GM18867 (cell line): ENCODE measurements around the gene RNU5B-1.

Experiments
- ATAC-seq: cut with Tn5 transposase; IDR thresholded peaks from one replicate; pipeline ENCODE4 v1.9.1; 2021; ENCODE audit warnings: mild to moderate bottlenecking, moderate library complexity; ENCODE audit not compliant: unreplicated experiment

RNU5B-1 gene

DNA sequence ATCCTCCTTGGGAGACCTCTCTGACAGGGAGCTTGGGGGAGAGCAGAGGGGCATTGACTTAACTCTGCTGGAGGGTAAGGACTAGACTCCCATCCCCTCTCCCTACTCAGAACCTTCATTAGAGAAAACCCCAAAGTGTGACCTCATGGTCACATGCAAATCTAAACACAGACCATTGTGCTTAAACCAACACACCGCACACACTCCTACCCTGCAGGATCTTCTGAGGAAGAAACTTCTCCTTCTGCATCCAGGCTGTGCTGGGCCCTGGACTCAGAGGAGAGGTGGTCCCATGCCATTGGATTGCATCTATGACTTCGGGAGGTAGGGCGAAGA lies 17.0 kb upstream of the RNU5B-1 start:
- ATAC-seq, result no peak

GRCh38 chr15:65289261-65289854 lies 15.1 kb upstream of the RNU5B-1 start:
- no peak for ATAC-seq

DNA sequence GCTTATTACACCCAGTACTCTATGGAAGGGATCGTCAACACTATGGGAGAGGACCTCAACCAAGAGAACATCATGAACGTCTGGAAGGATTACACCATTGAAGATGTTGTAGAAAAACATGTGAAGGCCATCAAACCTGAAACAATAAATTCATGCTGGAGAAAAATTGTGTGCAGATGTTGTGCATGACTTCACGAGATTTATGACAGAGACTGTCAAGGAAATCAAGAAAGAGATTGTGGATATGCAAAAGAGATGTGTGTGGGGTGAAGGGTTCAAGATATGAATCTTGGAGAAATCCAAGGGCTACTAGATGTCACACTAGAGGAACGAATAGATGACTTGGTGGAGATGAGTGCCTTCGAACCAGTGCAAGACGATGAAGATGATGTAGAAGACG lies 14.2 kb upstream of the RNU5B-1 start:
- ATAC-seq, result no peak

DNA sequence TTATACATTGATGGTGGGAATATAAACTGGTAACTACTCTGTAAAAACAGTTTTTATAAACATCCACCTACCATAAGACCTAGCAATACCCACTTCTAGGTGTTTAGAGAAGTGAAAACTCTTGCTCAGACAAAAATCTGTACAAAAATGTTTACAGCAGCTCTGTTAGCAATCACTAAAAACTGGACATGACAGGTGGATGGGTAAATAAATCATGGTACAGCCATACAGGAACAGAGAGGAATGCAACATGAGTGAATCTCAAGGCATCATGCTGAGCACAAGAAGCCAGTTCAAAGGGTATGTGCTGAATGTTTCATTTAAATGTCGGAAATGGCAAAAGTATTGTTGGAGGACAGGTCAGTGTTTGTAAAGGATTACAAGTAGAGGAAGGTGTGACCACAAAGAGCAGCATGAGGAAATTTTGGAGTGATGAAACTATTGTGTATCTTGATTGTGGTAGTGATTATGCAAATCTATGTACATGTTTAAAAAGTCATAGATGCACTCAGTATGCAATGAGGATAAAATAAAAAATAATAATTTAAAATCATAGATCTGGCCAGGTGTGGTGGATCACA lies 11.4 kb upstream of the RNU5B-1 start:
- ATAC-seq, result no peak

GRCh38 chr15:65298731-65299130 lies 5.7 kb upstream of the RNU5B-1 start:
- ATAC-seq, result no peak

DNA sequence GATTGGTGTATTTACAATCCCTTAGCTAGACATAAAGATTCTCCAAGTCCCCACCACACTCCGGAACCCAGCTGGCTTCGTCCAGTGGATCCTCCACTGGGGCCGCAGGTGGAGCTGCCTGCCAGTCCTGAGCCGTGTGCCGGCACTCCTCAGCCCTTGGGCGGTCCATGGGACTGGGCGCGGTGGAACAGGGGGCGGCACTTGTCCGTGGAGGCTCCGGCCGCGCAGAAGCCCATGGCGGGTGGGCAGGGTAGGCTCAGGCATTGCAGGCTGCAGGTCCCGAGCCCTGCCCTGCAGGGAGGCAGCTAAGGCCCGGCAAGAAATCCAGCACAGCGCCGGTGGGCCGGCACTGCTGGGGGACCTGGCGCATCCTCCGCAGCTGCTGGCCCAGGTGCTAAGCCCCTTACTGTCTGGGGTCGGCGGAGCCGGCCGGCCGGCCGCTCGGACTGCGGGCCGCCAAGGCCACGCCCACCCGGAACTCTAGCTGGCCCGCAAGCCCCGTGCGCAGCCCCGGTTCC lies 3.5 kb upstream of the RNU5B-1 start:
- no peak for ATAC-seq

DNA sequence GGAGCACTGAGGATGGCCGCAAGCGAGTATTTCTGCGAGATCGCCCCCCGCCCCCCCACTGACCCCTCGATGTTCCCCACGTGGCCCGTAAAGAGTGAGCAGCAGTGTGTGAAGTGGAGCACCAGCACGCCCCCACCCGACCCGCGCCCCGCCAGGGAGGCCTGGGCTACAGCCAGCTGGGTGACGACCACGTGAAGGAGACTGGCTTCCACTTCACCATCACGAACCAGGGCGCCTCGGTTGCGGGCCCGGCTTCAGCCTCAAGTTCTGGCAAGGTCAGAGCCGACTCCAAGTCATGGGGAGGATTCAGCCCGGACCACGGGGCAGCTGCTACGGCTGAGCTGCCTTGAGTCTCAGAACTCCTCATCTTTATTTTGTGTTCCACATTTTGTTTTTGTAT lies 2.4 kb upstream of the RNU5B-1 start:
- no peak for ATAC-seq

GRCh38 chr15:65303687-65304380 lies 643 bp upstream of the RNU5B-1 start:
- ATAC-seq, result peak; percentile 1

DNA sequence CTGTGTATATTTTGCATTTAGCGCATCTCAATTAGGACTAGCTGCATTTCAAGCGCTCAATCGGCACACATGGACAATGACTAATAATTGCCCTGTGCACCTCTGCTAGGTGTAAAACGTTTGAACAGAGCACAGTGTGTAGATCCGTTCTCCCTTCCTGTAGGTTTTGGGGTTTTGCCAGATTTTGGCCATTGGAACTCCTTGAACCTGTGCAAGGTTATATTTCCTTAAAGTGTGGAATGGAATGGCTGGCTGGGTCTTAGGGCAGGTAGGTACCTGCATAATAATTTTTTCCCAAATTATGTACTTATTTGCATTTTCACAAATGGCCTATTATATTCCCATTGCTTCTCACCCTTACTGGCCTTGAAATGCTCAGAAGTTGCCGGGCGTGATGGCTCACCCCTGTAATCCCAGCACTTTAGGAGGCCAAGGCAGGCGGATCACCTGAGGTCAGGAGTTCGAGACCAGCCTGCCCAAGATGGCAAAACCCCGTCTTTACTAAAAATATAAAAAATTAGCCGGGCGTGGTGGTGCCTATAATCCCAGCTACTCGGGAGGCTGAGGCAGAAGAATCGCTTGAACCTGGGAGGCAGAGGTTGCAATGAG lies 777 bp downstream of the RNU5B-1 start:
- no peak for ATAC-seq

- ATAC-seq, result no peak
Measured at GRCh38 chr15:65305776-65306175, 1.3 kb downstream of the RNU5B-1 start.

GRCh38 chr15:65306551-65306950 lies 2.1 kb downstream of the RNU5B-1 start:
- no peak for ATAC-seq

- ATAC-seq, result no peak
Measured at GRCh38 chr15:65307978-65308377, 3.5 kb downstream of the RNU5B-1 start.

DNA sequence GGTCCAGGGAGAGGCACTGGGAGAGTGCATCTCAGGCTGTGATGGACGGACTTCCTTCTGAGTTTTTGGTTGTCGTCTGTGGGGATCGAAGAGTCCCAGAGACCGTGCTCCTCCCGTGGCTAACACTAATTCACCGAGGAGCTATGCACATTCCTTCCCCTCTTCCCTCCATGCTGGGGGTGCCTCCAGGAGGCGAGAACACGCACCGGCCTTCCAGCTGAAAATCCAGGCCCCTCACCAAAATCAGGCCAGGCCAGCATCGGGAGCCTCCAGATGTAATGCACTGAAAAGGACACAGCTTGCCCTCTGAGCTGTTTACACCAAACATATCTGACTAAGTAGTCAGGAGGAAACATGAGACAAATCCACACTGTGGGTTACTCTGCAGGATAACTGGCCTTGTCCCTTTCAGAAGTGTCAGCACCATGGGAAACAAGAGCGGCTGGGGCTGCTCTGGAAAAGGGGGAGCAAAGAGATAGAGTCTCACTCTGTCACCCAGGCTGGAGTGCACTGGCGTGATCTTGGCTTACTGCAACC lies 5.5 kb downstream of the RNU5B-1 start:
- ATAC-seq, result no peak

DNA sequence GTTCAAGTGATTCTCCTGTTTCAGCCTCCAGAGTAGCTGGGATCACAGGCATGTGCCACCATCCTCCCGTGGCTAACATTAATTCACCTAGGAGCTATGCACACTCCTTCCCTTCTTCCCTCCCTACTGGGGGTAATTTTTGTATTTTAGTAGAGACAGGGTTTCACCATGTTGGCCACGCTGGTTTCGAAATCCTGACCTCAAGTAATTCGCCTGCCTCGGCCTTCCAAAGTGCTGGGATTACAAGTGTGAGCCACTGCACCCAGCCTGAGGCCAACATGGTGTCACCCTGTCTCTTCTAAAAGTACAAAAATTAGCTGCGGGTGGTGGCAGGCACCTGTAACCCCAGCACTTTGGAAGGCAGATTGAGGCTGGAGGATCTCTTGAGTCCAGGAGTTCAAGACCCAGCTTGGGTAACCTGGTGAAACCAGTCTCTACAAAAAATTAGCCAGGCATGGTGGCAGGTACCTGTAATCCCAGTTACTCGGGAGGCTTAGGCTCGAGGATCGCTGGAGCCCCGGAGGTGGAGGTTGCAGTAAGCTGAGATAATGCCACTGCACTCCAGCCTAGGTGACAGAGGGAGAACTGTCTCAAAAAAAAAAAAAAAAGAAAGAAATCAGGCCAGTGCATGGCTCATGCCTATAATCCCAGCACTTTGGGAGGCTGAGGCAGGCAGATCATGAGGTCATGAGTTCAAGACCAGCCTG lies 6.1 kb downstream of the RNU5B-1 start:
- ATAC-seq, result no peak

GRCh38 chr15:65311760-65312159 lies 7.3 kb downstream of the RNU5B-1 start:
- ATAC-seq, result no peak

DNA sequence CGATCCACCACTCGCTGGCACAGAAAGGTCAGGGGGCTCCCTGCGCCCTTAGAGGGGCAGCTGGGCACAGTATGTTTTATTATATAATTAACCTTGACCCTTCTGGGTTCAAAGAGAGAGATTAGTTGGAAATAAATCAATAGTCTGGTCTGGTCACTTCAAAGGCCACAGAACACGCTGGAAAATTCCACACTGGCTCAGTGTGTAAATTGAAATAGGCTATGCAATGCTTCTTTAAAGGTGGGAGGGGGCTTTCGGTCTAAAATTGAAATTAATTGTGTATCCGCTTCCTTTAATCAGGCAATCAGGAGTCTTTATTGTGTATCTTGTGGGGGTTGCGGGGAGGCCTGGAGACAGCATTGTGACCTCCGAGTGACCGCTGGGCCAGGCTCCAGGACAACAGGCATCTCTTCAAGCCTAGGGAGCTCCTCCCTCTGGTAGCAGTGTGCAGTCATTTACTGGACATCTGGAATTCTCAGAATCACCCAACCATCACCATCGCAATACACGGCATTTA lies 8.0 kb downstream of the RNU5B-1 start:
- ATAC-seq, result no peak

GRCh38 chr15:65318870-65319356 lies 14.4 kb downstream of the RNU5B-1 start:
- ATAC-seq, result no peak

- no peak for ATAC-seq
Measured at GRCh38 chr15:65323071-65323511, 18.6 kb downstream of the RNU5B-1 start.

GRCh38 chr15:65326117-65326526 lies 21.6 kb downstream of the RNU5B-1 start:
- ATAC-seq, result no peak

DNA sequence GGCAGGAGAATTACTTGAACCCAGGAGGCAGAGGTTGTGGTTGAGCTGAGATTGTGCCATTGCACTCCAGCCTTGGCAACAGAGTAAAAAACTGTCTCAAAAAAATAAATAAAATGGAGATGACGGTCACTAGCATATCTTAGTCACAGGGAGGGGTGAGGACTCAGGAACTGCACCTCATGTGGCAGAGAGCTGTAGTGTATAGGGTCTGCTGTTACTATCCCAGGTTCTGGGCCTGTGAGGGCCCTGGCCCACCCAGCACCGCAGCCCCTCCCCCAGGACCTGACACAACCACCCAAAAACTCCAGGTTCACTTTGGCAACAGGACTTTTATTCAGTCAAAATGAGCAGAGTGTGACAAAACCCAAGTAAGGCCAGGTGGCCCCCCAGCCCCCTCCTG lies 22.3 kb downstream of the RNU5B-1 start:
- ATAC-seq, result no peak
